Measurements from ENCODE around the gene ODAD4. TPM values are rescaled to one million over a fixed set of nuclear protein-coding genes. Genes with fewer than 3 reads are reported as not detected.
A peak's percentile ranks its signal among the peaks of the same experiment; 100 is the strongest.
"Not testable (repeated sequence)": the region's sequence is repeated elsewhere in the genome, so short reads cannot be mapped to it uniquely, and the experiment has no call there.

The ODAD4 gene
- total and polyA plus RNA-seq, 5 donors = 0.71 to 2.0 (median 0.75) TPM

DNA sequence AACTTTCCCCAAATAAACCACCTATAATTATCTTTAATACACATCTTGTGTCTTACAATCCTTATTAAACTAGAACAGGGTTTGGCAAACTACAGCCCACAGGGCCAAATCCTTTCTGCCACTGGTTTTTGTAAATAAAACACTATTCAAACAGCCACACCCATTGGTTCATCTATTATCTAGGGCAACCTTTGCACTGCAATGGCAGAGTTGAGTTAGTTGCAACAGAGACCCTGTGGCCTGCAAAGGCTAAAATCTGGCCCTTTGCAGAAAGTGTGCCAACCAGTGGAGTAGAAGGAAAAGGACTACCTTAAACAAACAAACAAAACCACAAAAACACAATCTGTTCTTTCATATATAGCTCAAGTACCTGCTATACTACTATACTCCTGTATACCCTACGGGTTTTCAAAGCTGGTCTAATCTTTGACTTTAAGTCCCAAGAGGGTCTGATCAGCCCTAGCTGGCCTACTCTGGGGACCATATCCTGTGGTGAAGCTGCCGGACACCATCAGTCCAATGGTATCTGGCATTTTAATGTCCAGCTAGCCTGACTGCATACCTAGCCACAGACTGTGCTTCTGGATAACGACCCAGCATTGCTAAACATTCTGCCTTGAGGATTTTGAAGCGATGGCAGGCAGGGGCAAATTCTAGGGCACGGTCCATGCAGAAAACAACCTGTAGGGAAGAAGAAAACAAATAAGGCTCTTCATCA lies 59.4 kb downstream of the ODAD4 start:
- no peak overlapping the region for H3K27ac ChIP-seq (ENCODE audit: low read length)
- H3K4me3 ChIP-seq (ENCODE audit: low read length) = no peak overlapping the region
- H3K4me1 ChIP-seq (ENCODE audit: control insufficient read depth, insufficient read depth, low read length) = no peaks in the 10 kb centered on the region
- ATAC-seq = no peak
- 76% methylated on average over 5 of the region's 5 CpGs for WGBS
- DNase-seq = no peak
- H3K27me3 ChIP-seq (ENCODE audit: control insufficient read depth, insufficient read depth) = no peaks in the 10 kb centered on the region
- H3K9me3 ChIP-seq (ENCODE audit: control insufficient read depth, low read length) = no peaks in the 10 kb centered on the region
- intact Hi-C loops (cut with DNase I) = no loop called here

GRCh38 chr17:41992576-41992975 lies 62.2 kb downstream of the ODAD4 start:
- ATAC-seq (no peak), DNase-seq (no peak)
- intact Hi-C loops (cut with DNase I) = no loop called here
- no peaks in the 10 kb centered on the region for H3K9me3 ChIP-seq (ENCODE audit: control insufficient read depth, low read length)
- H3K27ac ChIP-seq (ENCODE audit: low read length) = no peak overlapping the region
- no peaks in the 10 kb centered on the region for H3K27me3 ChIP-seq (ENCODE audit: control insufficient read depth, insufficient read depth)
- no peak overlapping the region for H3K4me3 ChIP-seq (ENCODE audit: low read length)
- no peaks in the 10 kb centered on the region for H3K4me1 ChIP-seq (ENCODE audit: control insufficient read depth, insufficient read depth, low read length)
- 49% methylated on average over 3 of the region's 3 CpGs for WGBS

DNA sequence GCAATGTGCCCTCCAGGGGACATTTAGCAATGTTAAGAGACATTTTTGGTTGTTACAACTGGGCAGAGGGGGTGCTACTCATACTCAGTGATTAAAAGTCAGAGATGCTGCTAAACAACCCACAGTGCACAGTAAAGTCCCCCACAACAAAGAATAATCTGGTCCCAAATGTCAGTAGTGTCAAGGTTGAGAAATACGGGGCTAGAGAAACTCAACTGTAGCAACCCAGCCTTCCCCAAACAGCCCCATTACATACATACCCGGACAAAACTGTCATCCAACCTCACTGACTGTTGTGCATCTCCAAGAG lies 66.4 kb downstream of the ODAD4 start:
- intact Hi-C loops (cut with DNase I) = no loop called here
- no peak overlapping the region for H3K4me3 ChIP-seq (ENCODE audit: low read length)
- H3K27ac ChIP-seq (ENCODE audit: low read length) = no peak overlapping the region
- ATAC-seq = no peak
- H3K27me3 ChIP-seq (ENCODE audit: control insufficient read depth, insufficient read depth) = no peaks in the 10 kb centered on the region
- no peaks in the 10 kb centered on the region for H3K9me3 ChIP-seq (ENCODE audit: control insufficient read depth, low read length)
- no peak for DNase-seq
- H3K4me1 ChIP-seq (ENCODE audit: control insufficient read depth, insufficient read depth, low read length) = peaks cover 3% of the 10 kb centered on the region
- 92% methylated on average over 2 of the region's 2 CpGs for WGBS

GRCh38 chr17:41998497-41998896 lies 68.1 kb downstream of the ODAD4 start:
- no peak overlapping the region for H3K27ac ChIP-seq (ENCODE audit: low read length)
- no peaks in the 10 kb centered on the region for H3K9me3 ChIP-seq (ENCODE audit: control insufficient read depth, low read length)
- intact Hi-C loops (cut with DNase I) = no loop called here
- no peaks in the 10 kb centered on the region for H3K27me3 ChIP-seq (ENCODE audit: control insufficient read depth, insufficient read depth)
- H3K4me1 ChIP-seq (ENCODE audit: control insufficient read depth, insufficient read depth, low read length) = peaks cover 3% of the 10 kb centered on the region
- no peak for ATAC-seq
- WGBS = 43% methylated on average over 2 of the region's 2 CpGs
- no peak overlapping the region for H3K4me3 ChIP-seq (ENCODE audit: low read length)
- no peak for DNase-seq

- Histone ChIP-seq H3K9me3 (ENCODE audit: control insufficient read depth, low read length) (no peaks in the 10 kb centered on the region), H3K27ac (ENCODE audit: low read length) (no peak overlapping the region), H3K4me3 (ENCODE audit: low read length) (no peak overlapping the region), H3K4me1 (ENCODE audit: control insufficient read depth, insufficient read depth, low read length) (peaks cover 3% of the 10 kb centered on the region), H3K27me3 (ENCODE audit: control insufficient read depth, insufficient read depth) (no peaks in the 10 kb centered on the region)
- ATAC-seq = no peak
- intact Hi-C loops (cut with DNase I) = no loop called here
- WGBS = 70% methylated on average over 3 of the region's 3 CpGs
- no peak for DNase-seq
These were observed 70.2 kb downstream of the ODAD4 start for GRCh38 chr17:42000413-42001133.

DNA sequence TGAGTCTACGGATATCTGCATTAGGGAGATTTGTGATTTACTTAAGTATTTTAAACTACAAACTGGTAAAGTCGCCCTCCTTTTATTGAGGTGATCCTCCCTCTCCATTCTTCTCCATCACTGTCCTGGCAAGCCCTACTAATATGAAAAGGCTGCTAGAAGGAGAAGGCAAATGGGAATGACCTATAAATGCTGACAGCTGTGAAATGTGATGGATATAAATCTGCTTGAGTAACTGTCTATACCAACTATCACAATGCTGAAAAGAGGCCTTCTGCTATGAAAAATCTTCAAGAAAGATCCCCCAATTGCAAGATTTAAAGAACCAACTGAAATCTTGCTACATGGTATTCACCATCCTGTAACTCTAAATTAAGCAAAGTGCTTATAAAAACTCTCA lies 71.3 kb downstream of the ODAD4 start:
- Histone ChIP-seq H3K4me3 (ENCODE audit: low read length) (no peak overlapping the region), H3K4me1 (ENCODE audit: control insufficient read depth, insufficient read depth, low read length) (peaks cover 3% of the 10 kb centered on the region), H3K27me3 (ENCODE audit: control insufficient read depth, insufficient read depth) (no peaks in the 10 kb centered on the region), H3K27ac (ENCODE audit: low read length) (no peak overlapping the region), H3K9me3 (ENCODE audit: control insufficient read depth, low read length) (no peaks in the 10 kb centered on the region)
- intact Hi-C loops (cut with DNase I) = no loop called here
- ATAC-seq (no peak), DNase-seq (no peak)
- 92% methylated on average over 2 of the region's 2 CpGs for WGBS

DNA sequence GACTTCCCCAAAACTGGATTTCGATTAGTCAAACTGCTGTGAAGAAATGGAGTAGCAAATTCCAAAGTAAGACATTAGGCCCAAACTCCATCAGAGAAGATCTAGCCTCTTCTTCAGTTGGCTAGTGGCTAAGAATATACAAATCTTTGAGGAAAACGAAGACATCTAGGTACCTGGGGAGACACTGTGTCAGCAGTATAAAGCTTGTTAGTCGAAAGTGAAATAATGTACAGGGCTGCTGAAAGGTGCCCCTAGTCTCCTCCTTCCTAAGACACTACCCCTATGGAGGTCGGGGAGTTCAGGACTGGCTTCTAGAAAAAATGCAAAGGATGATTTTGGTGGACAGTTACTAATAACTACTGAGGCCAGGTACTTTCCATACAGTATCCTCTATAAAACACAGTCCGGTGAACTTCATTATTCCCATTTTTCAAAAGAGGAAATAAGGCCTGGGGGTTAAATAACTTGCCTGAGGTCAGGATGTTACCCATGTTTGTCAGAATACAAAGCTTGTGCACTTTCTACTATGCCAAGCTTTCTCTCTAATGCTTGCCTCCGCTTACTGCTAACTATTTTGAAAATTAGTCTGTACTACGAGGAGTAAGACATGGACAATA lies 71.9 kb downstream of the ODAD4 start:
- Histone ChIP-seq H3K4me1 (ENCODE audit: control insufficient read depth, insufficient read depth, low read length) (peaks cover 3% of the 10 kb centered on the region), H3K9me3 (ENCODE audit: control insufficient read depth, low read length) (no peaks in the 10 kb centered on the region), H3K4me3 (ENCODE audit: low read length) (no peak overlapping the region), H3K27ac (ENCODE audit: low read length) (no peak overlapping the region), H3K27me3 (ENCODE audit: control insufficient read depth, insufficient read depth) (no peaks in the 10 kb centered on the region)
- ATAC-seq = no peak
- WGBS = 83% methylated on average over 7 of the region's 7 CpGs
- no peak for DNase-seq
- intact Hi-C loops (cut with DNase I) = no loop called here

- H3K27ac ChIP-seq (ENCODE audit: low read length) = no peak overlapping the region
- H3K4me1 ChIP-seq (ENCODE audit: control insufficient read depth, insufficient read depth, low read length) = peaks cover 3% of the 10 kb centered on the region
- intact Hi-C loops (cut with DNase I) = no loop called here
- DNase-seq (no peak), ATAC-seq (no peak)
- no peaks in the 10 kb centered on the region for H3K9me3 ChIP-seq (ENCODE audit: control insufficient read depth, low read length)
- no peaks in the 10 kb centered on the region for H3K27me3 ChIP-seq (ENCODE audit: control insufficient read depth, insufficient read depth)
- 74% methylated on average over 3 of the region's 3 CpGs for WGBS
- H3K4me3 ChIP-seq (ENCODE audit: low read length) = no peak overlapping the region
These were observed 72.4 kb downstream of the ODAD4 start for GRCh38 chr17:42002792-42003301.

GRCh38 chr17:42005166-42005565 lies 74.7 kb downstream of the ODAD4 start:
- peaks cover 4% of the 10 kb centered on the region for H3K4me1 ChIP-seq (ENCODE audit: control insufficient read depth, insufficient read depth, low read length)
- H3K4me3 ChIP-seq (ENCODE audit: low read length) = no peak overlapping the region
- DNase-seq (no peak), ATAC-seq (no peak)
- H3K27ac ChIP-seq (ENCODE audit: low read length) = no peak overlapping the region
- 94% methylated on average over 1 of the region's 1 CpG for WGBS
- H3K27me3 ChIP-seq (ENCODE audit: control insufficient read depth, insufficient read depth) = no peaks in the 10 kb centered on the region
- intact Hi-C loops (cut with DNase I) = no loop called here
- no peaks in the 10 kb centered on the region for H3K9me3 ChIP-seq (ENCODE audit: control insufficient read depth, low read length)

- Histone ChIP-seq H3K4me1 (ENCODE audit: control insufficient read depth, insufficient read depth, low read length) (peaks cover 7% of the 10 kb centered on the region), H3K4me3 (ENCODE audit: low read length) (no peak overlapping the region), H3K27me3 (ENCODE audit: control insufficient read depth, insufficient read depth) (no peaks in the 10 kb centered on the region), H3K27ac (ENCODE audit: low read length) (no peak overlapping the region), H3K9me3 (ENCODE audit: control insufficient read depth, low read length) (no peaks in the 10 kb centered on the region)
- no peak for ATAC-seq
- no peak for DNase-seq
- intact Hi-C loops (cut with DNase I) = no loop called here
- 76% methylated on average over 4 of the region's 4 CpGs for WGBS
These were observed 78.8 kb downstream of the ODAD4 start for GRCh38 chr17:42009170-42009569.

DNA sequence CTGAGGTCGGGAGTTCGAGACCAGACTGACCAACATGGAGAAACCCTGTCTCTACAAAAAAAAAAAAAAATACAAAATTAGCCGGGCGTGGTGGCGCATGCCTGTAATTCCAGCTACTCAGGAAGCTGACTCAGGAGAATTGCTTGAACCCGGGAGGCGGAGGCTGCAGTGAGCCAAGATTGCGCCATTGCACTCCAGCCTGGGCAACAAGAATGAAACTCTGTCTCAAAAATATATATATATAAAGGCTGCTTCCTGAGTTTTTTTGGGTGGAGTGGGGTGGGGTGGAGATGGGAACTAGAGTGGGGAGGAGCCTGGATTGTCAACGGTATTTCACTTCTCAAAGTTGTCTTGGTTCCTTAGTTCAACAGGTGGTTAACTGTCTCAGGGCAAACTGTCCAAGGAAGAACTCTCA lies 79.9 kb downstream of the ODAD4 start:
- intact Hi-C loops (cut with DNase I) = loop anchor here in 1 of 4 donors (5.0 kb wide), 1 partner anchor 43 kb away; the partner anchor contains the start of gene CNP
- ATAC-seq = peak; percentile 30 to 60
- 55% methylated on average over 9 of the region's 9 CpGs for WGBS
- H3K4me3 ChIP-seq (ENCODE audit: low read length); H3K27ac ChIP-seq (ENCODE audit: low read length); H3K4me1 ChIP-seq (ENCODE audit: control insufficient read depth, insufficient read depth, low read length); H3K27me3 ChIP-seq (ENCODE audit: control insufficient read depth, insufficient read depth); H3K9me3 ChIP-seq (ENCODE audit: control insufficient read depth, low read length): not testable (repeated sequence)
- DNase-seq = peak in 2 of 3 donors; percentile 57 to 61

All from right cardiac atrium (tissue), 5 donors.